HL-60/S4 (cell line): Measurements from ENCODE around the gene AJAP1.
"Not testable (repeated sequence)": the region's sequence is repeated elsewhere in the genome, so short reads cannot be mapped to it uniquely, and the experiment has no call there.

Experiments used
- in situ Hi-C: fragments of 300-500 bp; cut with MboI; formaldehyde crosslinking; loops from 2 replicates; pipeline ENCODE4 v1.14.3; 2022; ENCODE audit warnings: low sequenced_read_pairs

The AJAP1 gene, protein sequence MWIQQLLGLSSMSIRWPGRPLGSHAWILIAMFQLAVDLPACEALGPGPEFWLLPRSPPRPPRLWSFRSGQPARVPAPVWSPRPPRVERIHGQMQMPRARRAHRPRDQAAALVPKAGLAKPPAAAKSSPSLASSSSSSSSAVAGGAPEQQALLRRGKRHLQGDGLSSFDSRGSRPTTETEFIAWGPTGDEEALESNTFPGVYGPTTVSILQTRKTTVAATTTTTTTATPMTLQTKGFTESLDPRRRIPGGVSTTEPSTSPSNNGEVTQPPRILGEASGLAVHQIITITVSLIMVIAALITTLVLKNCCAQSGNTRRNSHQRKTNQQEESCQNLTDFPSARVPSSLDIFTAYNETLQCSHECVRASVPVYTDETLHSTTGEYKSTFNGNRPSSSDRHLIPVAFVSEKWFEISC

DNA sequence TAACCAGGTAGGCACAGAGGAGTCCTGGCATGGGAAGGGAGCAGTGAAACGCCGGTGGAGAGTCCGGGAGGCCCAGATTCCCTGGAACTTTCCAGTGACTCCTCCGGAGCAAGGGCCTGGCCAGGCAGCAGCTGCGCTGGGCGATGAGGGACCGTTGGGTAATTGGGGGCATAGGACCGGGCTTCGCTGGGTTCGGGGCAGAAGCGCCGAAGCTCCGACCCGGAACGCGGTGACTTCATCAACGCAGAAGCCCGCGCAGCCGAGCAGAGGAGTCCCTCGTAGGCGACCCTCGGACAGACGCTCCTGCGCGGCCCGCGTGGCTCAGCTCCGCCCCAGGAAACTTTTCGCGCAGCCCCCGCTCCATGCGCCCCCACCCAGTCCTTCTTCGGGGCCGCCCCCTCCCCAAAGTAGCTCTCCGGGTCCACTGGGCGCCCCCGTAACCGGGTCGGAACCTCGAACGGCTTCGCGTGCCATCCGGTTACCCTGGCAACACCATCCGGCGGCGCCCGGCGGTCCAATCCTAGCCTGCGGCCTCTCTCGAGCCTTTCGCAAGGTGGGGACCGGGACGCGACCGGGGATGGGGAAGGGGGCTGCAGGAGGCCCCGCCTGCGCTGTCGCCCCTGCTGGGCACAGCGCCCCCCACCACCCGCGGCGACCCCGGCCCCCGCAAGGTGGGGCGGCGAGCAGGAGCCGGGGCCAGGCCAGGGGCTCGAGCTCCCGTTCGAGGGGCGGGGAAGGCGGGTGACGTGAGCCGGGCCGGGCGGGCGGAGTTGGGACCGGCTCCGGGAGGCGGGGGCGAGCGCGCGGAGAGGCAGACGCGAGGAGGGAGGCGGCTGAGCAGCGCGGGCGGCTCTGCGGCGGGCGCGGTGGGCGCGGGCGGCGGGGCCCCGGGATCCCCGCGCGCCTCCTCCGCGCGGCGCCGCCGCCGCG, at the start of gene AJAP1:
AJAP1 (plus strand) TSS at position 814 of the 930 bp plus-strand sequence. CDS start 817 bp downstream, outside the sequence.
- in situ Hi-C loops: no loop called here

DNA sequence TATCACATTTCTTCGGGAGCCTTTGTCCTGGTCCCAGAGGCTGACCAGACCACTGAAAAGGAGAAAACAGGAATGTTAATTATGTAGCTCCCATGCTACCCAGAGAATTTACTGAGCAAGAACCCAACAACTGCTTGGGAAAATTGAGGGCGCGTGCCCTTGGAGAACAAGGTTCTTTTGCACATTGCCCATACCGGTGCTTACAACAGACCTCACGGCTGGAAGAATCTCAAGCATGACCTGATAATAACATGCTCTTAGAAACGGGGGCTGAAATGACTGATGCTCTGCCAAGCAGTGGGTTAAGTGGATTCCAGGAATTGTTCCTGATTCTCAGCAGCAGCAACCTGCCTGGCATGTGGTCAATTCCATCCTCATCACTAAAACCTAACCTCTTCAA, 49.3 kb upstream of the AJAP1 start:
- in situ Hi-C loops: no loop called here

DNA sequence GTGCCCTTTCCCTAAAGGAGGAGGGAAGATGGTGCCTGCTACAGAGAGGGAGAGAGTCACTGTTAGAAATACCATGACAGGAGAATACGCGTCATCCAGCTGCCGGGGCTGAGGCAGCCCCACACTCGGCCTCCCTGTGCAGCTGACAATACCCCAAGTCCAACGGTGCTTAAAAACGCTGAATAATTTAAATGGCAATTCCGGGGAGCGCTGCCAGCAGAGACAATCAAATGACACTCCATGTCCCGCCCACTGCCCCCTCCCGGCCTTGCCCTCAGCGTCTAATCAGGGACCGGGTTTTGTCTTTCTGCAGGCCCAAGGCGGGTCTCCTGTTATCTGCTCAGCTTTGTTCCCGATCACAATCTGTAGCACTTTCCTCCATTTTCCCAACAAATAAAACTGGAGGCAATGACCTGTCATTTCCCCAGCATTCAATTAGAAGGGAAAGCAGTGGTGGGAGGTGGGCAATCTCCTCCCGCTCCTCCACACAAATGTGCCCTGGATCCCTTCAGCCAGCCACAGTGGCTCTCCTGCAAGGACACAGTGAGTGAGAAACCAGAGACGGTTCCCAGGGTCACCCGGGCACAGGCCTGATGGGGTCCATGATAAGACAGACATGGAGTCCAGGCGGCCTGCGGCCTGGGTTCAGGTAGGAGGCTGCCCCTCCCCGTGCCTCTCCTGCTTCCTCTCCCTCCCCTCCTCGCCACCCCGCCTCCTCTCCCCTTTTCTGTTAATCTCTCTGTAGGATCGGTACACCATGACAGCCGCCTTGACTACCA, 42.7 kb upstream of the AJAP1 start:
- in situ Hi-C loops: no loop called here

DNA sequence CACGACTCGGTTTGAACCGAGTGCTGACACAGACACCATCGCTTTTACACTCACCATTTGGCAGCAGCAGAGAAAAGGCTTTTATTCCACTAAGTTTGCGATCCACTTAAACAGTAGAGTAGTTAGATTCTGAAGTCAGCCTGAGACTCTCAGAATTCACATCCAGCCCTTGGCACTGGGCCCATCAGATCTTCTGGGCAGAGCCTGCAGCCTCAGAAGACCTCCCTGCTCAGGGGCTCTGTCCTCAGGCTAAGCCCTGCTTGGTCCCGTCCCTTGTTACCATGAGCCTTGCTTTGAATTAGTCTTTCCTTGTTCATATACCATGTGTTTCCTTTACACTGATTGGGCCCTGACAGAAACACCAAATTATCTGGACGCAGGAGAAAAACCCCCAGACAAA, 41.4 kb upstream of the AJAP1 start:
- in situ Hi-C loops: no loop called here

DNA sequence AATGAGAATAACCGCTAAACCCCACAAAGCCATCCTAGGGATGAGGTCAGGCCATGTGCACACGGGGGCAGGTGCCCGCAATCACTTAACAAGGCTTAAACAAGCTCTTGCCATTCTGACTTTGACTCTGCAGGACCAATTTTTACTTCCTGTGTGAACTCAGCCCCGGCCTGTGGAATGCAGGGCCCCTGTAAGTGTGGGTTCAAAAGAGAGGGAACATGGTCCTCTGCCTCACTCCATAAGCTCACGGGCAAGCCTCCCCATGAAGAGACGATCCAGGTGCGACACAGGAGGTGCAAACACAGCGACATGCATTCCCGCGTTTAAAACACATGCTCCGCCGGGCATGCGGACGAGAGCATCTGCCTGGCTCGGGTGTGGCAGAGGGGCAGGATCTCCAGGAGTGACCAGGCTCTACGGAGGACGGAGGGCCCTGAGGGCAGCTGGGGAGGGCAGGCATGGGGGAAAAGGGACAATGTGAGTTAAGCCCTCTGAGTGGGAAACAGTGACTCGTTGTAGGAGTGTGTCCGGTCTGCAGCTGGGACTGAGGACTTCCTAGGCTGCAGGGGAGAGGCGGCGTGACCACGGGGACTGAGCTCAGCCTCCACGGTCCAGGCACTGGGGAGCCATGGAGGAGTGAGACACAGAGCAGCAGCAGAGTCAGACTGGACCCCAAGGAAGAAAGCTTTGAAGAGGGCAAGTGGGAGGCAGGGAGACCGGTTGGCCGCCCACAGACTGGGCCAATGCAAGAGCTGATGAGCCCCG, 40.6 kb upstream of the AJAP1 start:
- in situ Hi-C loops: no loop called here

DNA sequence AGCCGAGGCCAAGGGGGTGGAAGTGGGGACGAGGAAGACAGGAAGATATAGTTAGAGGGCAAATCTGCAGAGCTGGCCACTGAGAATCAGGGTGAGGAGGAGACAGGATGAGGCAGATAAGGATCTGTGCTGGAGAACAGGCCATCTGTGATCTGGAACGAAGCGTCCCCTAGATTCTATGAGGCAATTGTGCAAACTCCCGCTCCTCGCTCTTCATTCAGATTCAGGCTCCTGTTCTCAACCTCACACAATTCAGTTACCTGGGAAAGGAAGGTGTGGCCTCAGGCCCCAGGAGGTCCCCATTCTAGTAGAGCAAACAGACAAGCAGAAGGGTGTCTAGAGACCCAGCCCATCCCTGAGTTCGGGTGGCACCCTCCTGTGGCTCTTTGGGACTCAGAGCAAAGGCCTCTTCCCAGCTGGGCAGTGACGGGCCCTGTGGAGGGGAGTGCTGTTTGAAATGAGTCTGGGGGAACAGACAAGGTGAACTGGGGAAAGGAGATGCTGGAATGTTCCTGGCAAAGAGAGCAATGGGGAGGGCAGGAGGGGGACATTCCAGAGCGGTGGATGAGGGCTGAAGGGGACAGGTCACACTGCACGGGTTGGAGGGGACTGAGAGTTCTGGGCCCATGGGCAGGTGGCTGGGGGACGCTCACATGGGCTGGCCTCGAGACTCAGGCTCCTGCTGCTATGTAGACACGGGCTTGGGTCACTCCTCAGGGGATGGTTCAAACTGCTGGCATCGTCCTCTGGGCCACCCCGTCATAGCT, 39.9 kb upstream of the AJAP1 start:
- in situ Hi-C loops: no loop called here

DNA sequence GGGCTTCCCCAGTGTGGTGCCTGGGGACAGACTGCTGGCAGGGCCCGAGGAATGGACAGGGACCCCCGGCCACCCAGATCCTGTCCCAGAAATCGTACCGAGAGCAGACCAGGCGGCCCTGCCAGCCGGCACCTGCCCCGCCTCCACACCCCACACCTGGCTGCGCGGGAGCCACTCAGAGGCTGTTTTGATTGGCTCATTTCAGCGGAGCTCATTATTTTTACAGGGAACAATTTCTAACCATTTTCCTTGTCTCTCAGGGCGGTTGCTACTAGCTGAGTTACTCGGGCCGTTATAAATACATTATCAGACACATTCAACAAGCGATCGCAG, 39.3 kb upstream of the AJAP1 start:
- in situ Hi-C loops: no loop called here

DNA sequence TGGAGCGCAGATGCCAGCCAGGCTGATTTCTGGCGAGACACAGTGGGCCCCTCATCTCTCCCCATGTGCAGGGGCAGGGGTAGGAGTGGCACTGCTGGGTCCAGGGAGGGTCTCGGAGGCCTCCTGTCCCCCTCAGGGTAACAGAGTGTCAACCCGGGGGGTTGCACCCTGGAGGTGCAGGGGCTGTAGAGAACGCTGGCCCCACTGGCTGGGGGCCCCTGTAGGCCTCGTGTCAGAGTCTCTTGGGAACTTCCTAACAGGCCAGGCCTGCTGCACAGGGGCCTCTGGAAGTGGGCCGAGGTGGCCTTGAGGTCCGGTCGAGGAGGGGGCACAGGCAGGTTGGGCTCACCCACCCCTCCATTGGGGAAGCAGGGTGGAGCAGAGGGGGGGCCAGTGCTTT, 38.9 kb upstream of the AJAP1 start:
- in situ Hi-C loops: no loop called here

DNA sequence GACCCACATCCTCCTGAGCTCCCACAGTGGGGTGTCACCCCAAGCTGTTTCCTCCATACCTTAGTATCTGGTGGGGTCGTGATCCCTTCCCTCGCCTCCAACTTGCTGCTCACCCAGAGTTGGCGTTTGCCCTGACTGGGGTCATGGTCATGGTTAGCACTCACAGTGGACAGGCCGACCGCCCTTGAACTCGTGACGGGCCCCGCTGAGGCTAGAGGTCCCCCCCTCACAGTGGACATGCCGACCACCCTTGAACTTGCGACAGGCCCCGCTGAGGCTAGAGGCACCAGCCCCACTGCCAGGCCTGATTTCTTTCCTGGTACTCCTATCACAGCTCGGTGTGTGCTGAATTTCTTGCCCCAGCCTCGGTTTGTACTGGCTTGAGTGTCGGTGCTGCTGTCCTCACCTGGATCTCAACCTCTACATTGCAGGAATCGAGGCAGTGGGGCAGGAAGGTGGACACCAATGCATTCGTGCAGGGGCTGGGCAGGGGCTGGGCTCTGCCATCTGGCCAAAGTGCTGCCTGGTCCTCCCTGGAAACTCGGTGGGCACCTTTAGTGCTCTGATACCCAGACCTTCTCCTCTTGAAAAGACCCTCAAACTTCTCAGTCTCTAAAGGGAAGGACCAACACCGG, 37.5 kb upstream of the AJAP1 start:
- in situ Hi-C loops: no loop called here

DNA sequence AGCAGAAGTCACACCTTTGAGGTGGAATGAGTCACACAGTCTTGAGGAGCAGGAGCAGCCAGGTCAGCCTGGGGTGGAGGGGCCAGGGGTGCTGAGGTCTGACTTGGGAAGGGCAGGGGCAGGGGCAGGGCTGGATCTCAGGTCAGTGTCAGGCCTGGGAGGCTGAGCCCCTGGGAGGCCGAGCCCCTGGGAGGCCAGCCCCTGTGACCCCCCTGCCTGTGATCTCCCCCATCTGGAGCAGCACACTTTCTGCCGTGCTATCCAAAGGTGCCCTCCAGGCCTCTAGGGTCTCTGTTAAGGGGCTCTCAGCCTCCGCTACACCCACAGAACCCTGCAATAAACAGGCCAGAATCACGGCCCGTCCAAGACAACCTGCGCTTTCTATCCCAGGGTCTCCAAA, 36.9 kb upstream of the AJAP1 start:
- in situ Hi-C loops: no loop called here

DNA sequence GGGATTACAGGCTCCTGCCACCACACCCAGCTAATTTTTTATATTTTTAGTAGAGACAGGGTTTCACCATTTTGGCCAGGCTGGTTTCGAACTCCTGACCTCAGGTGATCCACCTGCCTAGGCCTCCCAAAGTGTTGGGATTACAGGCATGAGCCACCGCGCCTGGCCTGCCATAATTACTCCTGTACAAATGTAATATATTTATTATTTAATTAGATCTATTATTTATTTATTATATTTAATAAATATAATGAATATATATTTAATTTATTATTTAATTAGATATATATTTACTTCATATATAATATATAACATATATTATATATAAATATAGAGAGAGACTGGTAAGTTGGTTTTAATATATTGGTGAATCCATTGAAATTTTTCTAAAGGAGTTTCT, 35.6 kb upstream of the AJAP1 start:
- in situ Hi-C loops: not testable (repeated sequence)

DNA sequence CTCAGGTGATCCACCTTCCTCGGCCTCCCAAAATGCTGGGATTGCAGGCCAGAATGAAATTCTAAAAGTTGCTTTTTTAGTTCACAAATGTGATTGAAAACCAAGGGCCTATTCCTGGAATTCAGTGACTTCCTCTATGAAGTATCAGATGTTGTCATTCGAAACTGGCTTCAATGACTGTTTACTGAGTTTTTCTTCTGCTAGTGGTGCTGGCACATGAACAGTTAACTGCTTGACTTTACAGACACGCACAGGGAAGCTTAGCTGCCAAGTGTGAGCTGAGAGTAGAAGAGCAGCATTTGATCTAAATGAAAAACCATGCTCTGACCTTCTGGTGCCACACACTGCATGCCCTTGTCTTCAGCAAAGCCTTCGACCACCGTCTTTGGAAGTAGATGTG, 32.8 kb upstream of the AJAP1 start:
- in situ Hi-C loops: no loop called here

DNA sequence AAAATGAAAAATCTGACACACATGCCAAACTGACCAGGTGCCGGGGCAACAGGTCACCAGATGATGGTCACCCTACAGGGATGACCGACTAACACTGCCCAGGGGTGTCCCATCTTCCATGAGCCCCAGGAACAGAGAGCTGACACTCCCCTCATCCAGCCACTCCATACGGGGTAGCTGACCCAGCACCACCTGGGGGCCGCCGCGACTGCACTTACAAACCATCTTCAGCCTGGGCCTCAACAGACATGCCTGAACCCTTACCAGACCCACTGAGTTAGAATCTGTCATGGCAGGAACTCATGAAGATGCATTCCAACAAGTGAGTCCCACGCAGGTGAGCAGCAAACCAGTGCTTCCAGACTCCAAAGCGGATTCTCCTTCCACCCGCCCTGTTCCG, 31.6 kb upstream of the AJAP1 start:
- in situ Hi-C loops: no loop called here

DNA sequence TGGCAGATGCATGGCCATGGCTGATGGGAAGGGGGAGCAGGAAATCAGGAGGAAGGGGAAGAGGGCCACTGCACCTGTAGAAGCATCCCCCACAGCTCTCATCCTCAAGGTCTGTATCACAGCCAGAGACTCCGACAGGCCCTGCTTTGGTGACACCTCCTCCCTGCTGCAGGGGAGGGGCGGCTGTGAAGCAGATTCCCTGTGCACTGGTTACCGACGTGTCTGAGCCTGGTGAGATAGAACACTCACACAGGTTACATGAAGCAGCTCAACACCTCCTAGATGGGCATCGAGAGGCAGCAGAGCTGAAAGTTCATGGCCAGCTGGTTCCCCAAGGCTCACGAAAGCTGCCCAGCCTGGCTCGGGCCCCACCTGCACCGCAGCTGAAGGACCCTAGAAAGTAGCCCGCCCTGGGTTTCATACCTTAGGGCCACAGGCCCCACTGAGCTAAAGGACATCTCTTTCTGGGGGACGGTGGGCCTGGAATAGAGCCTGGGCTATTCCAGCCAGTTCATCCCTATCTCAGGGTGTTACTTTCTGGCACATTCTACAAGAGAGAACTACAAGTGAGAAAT, 30.2 kb upstream of the AJAP1 start:
- in situ Hi-C loops: no loop called here

DNA sequence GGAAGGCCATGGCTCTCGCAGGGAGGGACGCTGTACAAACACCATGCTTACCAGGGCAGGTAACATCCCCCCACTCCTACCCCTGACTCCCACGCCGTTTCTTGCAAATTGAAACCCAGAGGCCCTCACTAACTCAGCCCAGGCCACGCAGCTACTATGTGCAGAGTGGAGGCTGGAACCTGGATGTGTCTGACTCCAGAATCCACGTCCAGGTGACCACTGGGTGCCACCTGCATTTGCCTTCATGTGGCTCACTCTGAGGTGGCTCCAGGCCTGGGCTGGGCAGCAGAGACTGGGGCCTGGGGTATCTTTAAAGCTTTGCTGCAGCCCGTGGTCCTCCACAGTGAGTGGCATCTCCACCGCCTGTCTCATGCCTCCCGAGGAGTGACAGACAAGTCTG, 29.6 kb upstream of the AJAP1 start:
- in situ Hi-C loops: no loop called here

DNA sequence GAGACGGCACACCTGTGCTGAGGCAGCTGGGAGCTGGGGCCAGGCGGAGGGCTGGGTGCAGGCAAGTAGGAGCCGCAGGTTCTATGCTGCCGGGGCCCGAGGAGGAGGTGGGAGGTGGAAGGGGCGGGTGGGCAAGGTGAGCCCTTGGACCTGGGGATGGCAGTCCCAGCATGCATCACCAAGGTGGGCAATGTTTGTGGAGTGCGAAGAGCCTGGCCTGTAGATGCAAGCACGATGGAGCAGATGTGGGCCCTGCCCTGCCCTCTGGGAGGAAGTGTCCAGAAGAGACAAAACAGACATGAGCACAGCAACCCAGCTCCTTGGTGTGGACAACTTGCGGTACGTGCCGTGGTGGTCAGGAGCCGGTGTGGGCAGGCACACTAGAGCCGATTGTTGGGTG, 28.3 kb upstream of the AJAP1 start:
- in situ Hi-C loops: no loop called here

DNA sequence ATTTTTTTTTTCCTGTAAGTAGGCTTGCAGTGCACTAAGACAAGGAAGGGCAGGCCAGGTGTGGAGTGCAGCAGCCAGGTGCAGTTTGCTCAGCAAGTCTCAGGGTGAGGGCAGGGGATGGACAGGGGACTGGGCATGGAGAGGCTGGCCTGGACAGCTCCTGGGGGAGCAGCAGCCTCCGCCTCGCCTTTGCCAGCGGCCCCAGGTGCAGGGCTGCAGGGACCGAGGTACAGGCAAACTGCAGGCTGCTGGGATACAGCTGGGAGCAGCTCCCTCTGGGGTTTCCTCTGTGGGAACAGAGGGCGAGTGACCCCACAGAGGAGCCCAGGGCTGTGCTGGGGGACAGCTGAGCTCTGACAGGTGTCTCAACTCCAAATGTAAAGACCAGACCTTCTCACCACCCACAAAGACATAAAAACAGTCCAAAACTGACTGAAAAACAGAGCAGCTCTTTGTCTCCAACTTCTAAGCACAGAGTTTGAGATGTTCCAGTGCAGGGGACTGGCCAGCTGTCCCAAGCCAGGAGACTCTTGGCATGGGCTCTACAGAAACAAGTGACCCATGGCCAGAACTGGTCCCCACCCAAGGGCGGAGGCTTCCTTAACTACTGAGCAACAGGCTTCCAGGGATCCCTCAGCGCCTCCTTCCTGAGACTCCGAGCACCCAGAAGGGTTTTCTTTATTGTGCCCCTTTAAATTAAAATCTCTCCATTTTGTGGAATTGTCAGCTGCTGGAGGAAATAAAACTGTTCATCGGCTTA, 27.7 kb upstream of the AJAP1 start:
- in situ Hi-C loops: no loop called here

DNA sequence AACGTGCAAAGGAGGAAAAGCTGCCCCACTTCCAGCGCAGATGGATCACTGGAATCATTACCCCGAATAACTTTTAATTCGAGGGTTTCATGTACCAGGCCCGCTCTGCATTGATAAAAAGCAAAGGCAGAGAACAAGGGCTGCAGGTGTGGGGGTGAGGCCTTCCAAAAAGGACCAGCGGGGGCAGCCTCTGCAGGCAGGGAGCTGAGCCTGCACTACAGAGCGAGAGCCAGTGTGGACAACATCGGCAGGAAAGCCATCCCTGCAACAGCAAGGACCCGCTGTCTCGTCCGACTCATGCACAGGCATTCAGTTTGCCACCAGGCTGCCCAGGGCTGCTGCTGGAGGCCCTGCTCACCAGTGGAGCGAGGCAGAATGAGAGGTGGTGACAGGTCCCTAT, 27.1 kb upstream of the AJAP1 start:
- in situ Hi-C loops: no loop called here
